ENCODE results near the gene AK5.

Gene AK5

DNA sequence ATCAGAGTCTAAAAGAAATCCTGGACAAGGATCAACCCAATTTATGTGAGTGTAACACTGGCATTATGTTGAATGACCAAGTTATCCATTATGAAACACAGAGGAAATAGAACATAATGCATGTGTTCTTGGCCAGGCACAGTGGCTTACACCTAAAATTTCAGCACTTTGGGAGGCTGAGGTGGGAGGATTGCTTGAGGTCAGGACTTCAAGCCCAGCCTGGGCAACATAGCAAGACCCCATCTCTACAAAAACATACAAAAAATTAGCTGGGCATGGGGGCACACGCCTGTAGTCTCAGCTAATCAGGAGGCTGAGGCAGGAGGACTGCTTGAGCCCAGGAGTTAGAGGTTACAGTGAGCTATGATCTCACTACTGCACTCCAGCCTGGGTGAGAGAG, 270.8 kb downstream of the AK5 start:
- TF ChIP-seq, protein P1, sequence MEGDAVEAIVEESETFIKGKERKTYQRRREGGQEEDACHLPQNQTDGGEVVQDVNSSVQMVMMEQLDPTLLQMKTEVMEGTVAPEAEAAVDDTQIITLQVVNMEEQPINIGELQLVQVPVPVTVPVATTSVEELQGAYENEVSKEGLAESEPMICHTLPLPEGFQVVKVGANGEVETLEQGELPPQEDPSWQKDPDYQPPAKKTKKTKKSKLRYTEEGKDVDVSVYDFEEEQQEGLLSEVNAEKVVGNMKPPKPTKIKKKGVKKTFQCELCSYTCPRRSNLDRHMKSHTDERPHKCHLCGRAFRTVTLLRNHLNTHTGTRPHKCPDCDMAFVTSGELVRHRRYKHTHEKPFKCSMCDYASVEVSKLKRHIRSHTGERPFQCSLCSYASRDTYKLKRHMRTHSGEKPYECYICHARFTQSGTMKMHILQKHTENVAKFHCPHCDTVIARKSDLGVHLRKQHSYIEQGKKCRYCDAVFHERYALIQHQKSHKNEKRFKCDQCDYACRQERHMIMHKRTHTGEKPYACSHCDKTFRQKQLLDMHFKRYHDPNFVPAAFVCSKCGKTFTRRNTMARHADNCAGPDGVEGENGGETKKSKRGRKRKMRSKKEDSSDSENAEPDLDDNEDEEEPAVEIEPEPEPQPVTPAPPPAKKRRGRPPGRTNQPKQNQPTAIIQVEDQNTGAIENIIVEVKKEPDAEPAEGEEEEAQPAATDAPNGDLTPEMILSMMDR (IDR thresholded peaks at IDR 0.05; ENCODE audit: insufficient read depth, low read depth, low read length, missing control alignments) = no peak

DNA sequence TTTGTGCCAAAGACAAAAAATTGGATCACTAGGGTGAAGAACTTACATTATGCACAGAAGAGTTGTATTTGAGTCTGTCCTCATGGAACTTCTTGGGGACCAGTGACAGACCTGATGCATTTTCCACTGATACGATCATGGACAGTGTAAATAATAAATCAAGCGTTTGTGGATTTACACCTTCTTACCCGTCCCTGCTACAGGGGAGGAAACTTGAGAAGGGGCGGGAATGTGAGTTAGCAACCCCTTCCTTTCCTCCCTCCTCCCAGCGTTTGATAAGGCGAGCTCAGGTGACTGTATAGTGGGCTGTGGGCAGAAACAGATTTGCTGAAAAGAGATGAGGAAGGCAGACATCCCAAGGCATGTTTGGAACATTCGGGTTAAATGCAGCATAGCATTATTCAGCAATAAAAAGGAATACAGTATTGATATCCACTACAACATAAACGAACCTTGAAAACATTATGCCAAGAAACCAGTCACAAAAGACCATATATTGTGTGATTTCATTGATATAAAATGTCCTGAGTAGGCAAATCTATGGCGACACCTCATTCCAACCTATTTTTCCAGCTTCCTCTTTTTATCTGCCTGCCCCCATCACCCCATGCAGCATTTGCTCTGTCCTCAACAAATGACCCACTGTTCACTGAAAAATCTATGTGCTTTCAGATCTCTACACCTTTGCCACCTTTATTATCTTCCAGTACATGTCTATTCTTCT, 271.9 kb downstream of the AK5 start:
- no peak for DNase-seq (ENCODE audit: low read depth)
- no peak overlapping the region for H3K4me3 ChIP-seq (ENCODE audit: low read length)
- TF ChIP-seq, protein P1 (IDR thresholded peaks at IDR 0.05; ENCODE audit: insufficient read depth, low read depth, low read length, missing control alignments) = no peak

More for the DNA sequence above, 270.8 kb downstream of the AK5 start:
- no peak overlapping the region for H3K4me3 ChIP-seq (ENCODE audit: low read length)
- DNase-seq (ENCODE audit: low read depth) = no peak

DNA sequence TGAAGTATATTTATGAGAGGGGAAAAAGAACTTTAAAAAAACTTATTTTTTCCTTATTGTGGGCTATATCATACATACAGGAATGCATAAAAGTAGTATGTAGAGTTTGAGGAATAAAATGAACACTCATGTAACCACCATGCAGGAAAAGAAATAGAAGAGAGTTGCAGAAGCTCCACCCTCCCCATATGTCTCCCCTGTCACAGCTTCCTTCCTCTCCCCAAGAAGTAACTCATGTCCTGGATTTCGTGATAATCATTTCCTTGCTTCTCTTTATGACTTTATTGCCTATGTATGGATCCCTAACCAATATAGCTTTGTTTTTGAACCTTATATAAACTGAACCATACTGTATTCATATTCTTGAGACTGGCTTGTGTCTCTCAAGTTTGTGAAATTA, 274.2 kb downstream of the AK5 start:
- TF ChIP-seq, protein P1 (IDR thresholded peaks at IDR 0.05; ENCODE audit: insufficient read depth, low read depth, low read length, missing control alignments) = no peak
- H3K4me3 ChIP-seq (ENCODE audit: low read length) = no peak overlapping the region
- no peak for DNase-seq (ENCODE audit: low read depth)

DNA sequence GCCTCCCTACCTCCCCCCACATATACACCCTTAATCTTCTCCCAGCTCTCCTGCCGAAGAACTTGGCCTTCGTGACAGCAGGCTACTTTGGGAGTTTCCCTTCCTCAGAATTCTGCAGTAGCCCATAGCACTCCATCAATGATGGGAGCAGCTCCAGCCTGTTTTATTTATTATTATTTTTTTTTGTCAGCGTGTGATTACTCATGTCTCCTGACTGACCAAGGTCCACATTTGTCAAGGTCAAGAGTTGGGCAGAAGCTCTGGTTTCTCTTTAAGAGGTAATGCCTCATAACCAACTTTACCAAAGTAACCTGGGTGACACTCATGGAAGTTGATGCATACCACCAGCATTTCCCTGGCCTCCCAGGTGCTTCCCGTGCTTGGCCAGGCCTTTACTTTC, 275.2 kb downstream of the AK5 start:
- TF ChIP-seq, protein P1 (IDR thresholded peaks at IDR 0.05; ENCODE audit: insufficient read depth, low read depth, low read length, missing control alignments) = no peak
- H3K4me3 ChIP-seq (ENCODE audit: low read length) = no peak overlapping the region
- no peak for DNase-seq (ENCODE audit: low read depth)

DNA sequence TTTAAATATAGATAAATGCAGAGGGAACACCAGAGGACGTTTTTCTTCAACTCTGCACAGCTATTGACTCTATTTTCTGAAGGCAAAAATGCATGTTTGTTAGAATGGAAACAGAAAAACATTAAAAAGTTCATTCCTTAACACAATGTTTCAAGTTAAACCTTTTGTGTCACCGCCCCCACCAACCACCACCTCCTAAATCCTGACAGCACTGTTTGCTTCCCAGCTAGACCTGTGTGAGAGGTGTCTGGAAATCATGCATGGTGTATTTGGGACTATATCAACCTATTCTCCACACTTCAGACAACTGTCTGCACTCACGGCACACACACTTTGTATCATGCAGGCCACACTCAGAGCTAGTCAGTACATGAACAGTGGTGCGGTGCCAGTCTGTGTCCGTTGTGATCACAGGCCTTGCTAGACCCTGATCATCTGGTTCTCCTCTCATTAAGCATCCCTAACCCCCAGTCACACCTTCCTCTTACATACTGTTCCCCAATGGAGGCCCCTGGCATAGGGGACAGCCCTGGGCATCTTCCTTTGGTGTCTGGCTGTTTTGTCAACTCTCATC, 276.9 kb downstream of the AK5 start:
- H3K4me3 ChIP-seq (ENCODE audit: low read length) = no peak overlapping the region

DNA sequence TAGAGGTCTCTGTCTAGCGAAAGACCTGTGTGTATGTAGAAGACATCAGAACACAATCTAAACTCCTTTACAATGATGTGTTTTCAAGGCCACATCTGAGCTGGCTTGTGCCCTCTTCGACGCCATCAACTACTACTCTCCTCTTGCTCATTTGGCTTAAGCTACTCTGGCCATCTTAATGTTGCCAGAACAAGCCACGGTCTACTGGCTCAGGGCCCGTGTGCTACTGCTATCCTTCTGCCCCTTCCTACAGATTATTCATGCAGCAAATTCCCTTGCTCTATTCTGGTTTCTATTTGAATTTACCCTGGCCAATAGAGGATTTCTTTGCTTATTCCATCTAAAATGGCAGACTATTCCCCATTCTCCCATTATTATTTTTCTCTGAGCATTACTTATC, 278.9 kb downstream of the AK5 start:
- no peak for DNase-seq (ENCODE audit: low read depth)
- TF ChIP-seq, protein P1 (IDR thresholded peaks at IDR 0.05; ENCODE audit: insufficient read depth, low read depth, low read length, missing control alignments) = no peak
- H3K4me3 ChIP-seq (ENCODE audit: low read length) = no peak overlapping the region

More for the DNA sequence above, 276.9 kb downstream of the AK5 start:
- no peak for DNase-seq (ENCODE audit: low read depth)
- TF ChIP-seq, protein P1 (IDR thresholded peaks at IDR 0.05; ENCODE audit: insufficient read depth, low read depth, low read length, missing control alignments) = no peak

All from epithelial cell of esophagus (primary cell).